K562 (cell line): ENCODE data around the gene DNAH17. TPM values are rescaled to one million over a fixed set of nuclear protein-coding genes. Genes with fewer than 3 reads are reported as not detected.

Experiments used
- ARID1B ChIP-seq: fragments of 450-650 bp; IDR thresholded peaks from 2 replicates; pipeline ENCODE4 v1.6.1; 2016; ENCODE audit warnings: antibody characterized with exemption, mild to moderate bottlenecking, inconsistent platforms
- ATF7 ChIP-seq: fragments of 450-650 bp; IDR thresholded peaks from 2 replicates; pipeline ENCODE4 v1.7.1; 2014; ENCODE audit warnings: mild to moderate bottlenecking, moderate library complexity
- BACH1 ChIP-seq: fragments of 200-800 bp; sonication (Bioruptor generic); IDR thresholded peaks from 2 replicates; pipeline ENCODE4 v1.6.1; 2016; ENCODE audit warnings: missing genetic modification characterization, missing compliant biosample characterization
- CC2D1A ChIP-seq: fragments of 450-650 bp; IDR thresholded peaks from 2 replicates; pipeline ENCODE4 v1.6.1; 2017; ENCODE audit warnings: mild to moderate bottlenecking
- CCAR2 ChIP-seq: fragments of 200-400 bp; formaldehyde crosslinking; IDR thresholded peaks from 2 replicates; pipeline ENCODE4 v1.6.1; 2017; ENCODE audit warnings: mild to moderate bottlenecking, low read depth, low read length
- JUN ChIP-seq, 2 experiments: sonication (generic) in 1 of 2; formaldehyde crosslinking in 1 of 2; IDR thresholded peaks; 2 replicates each; pipeline versions ENCODE4 v1.6.1 to v1.8.0; 2012 to 2022; ENCODE audit warnings: borderline replicate concordance in 2 of 2, mild to moderate bottlenecking in 2 of 2, improper control_type of control experiment in 1 of 2, low read depth in 1 of 2, low read length in 1 of 2, missing genetic modification reagents in 1 of 2
- MEF2D ChIP-seq: conservative IDR thresholded peaks from 2 replicates; pipeline ENCODE4 v1.6.1; 2016; ENCODE audit warnings: low read depth, missing genetic modification characterization, missing compliant biosample characterization
- OTX1 ChIP-seq: fragments of 450-650 bp; formaldehyde crosslinking; IDR thresholded peaks from 2 replicates; pipeline ENCODE4 v1.4.0; 2022; ENCODE audit warnings: mild to moderate bottlenecking
- PML ChIP-seq: IDR thresholded peaks from 2 replicates; pipeline ENCODE4 v1.6.1; 2012; ENCODE audit warnings: low read length, inconsistent platforms
- POLR3G ChIP-seq: IDR thresholded peaks from 2 replicates; pipeline ENCODE4 v1.6.1; 2011; ENCODE audit not compliant: insufficient read length, insufficient replicate concordance; ENCODE audit errors: extremely low read depth
- RBM39 ChIP-seq: fragments of 200-400 bp; formaldehyde crosslinking; optimal IDR thresholded peaks from 2 replicates; pipeline ENCODE3; 2018; ENCODE audit warnings: low read depth, low read length
- TBL1XR1 ChIP-seq, 2 experiments: IDR thresholded peaks; 2 replicates each; pipeline ENCODE4 v1.6.1; 2012; ENCODE audit warnings: improper control_type of control experiment in 2 of 2, low read length in 2 of 2, mild to moderate bottlenecking in 1 of 2
- XRCC3 ChIP-seq: fragments of 450-650 bp; IDR thresholded peaks from 2 replicates; pipeline ENCODE4 v1.6.1; 2017; ENCODE audit warnings: mild to moderate bottlenecking, moderate library complexity
- ZNF197 ChIP-seq: fragments of 200-800 bp; sonication (Bioruptor generic); IDR thresholded peaks from 2 replicates; pipeline ENCODE4 v1.6.1; 2016; ENCODE audit warnings: low read depth, missing genetic modification characterization, missing compliant biosample characterization
- ZNF282 ChIP-seq: sonication (generic); formaldehyde crosslinking; IDR thresholded peaks from 2 replicates; pipeline ENCODE4 v1.8.1; 2023; ENCODE audit warnings: missing genetic modification reagents
- ZNF431 ChIP-seq: sonication (generic); formaldehyde crosslinking; IDR thresholded peaks from 2 replicates; pipeline ENCODE4 v1.8.0; 2022; ENCODE audit warnings: mild to moderate bottlenecking, missing genetic modification reagents
- ZNF830 ChIP-seq: fragments of 250-450 bp; sonication (Bioruptor Pico); IDR thresholded peaks from 2 replicates; pipeline ENCODE4 v1.5.0; 2021; ENCODE audit warnings: mild to moderate bottlenecking
- polyA plus RNA-seq, 8 experiments: library from polyadenylated mRNA; depleted of rRNA in 4 of 8; stranded (reverse) in 5 of 8; unstranded in 3 of 8; fragments of >200 nt; fragmentation: Nextera tagmentation in 2 of 8; fragmentation: Illumina TruSeq in 1 of 8; extraction: Ambion mirVana in 2 of 8; extraction: Trizol in 1 of 8; gene quantifications; 2 replicates each; pipeline versions ENCODE4 v1.2.1 to v1.2.3, GENCODE V29; 2011 to 2014; ENCODE audit warnings: inconsistent platforms in 1 of 8, missing spikeins in 1 of 8
- total RNA-seq, 7 experiments: library from RNA; depleted of rRNA in 6 of 7; stranded (reverse); fragments of >200 nt in 6 of 7; fragmentation: Illumina TruSeq in 2 of 7; extraction: Trizol in 2 of 7; gene quantifications; 2 replicates each; pipeline versions ENCODE4 v1.2.1 to v1.2.3, GENCODE V29; 2011 to 2021; ENCODE audit warnings: low replicate concordance in 1 of 7
- TF ChIP-seq, protein P1 (sequence below): sonication (generic); formaldehyde crosslinking; IDR thresholded peaks from 2 replicates; pipeline ENCODE4 v1.8.0; 2023; ENCODE audit warnings: mild to moderate bottlenecking, missing genetic modification reagents
- TF ChIP-seq, protein P2 (sequence below), 2 experiments: fragments of 200-800 bp in 1 of 2; sonication (Bioruptor generic) in 1 of 2; sonication (generic) in 1 of 2; formaldehyde crosslinking in 1 of 2; IDR thresholded peaks in 1 of 2; conservative IDR thresholded peaks in 1 of 2; 2 replicates each; pipeline versions ENCODE4 v1.5.0 to v1.6.1; 2016 to 2020; ENCODE audit warnings: missing compliant biosample characterization in 1 of 2, missing genetic modification characterization in 1 of 2, missing genetic modification reagents in 1 of 2
- TF ChIP-seq, protein P3 (sequence below): fragments of 250-450 bp; sonication (Bioruptor Pico); IDR thresholded peaks from 2 replicates; pipeline ENCODE4 v1.8.0; 2022; ENCODE audit warnings: inconsistent platforms, mild to moderate bottlenecking, moderate library complexity, borderline replicate concordance

Gene DNAH17
- total and polyA plus RNA-seq, 9 of the 15 experiments (the other 6 are each of a cell fraction or from before 2014, with no cell fraction given) = under 0.01 to 0.06 (median 0.03) TPM; not detected in 5

- TF ChIP-seq, protein P1, sequence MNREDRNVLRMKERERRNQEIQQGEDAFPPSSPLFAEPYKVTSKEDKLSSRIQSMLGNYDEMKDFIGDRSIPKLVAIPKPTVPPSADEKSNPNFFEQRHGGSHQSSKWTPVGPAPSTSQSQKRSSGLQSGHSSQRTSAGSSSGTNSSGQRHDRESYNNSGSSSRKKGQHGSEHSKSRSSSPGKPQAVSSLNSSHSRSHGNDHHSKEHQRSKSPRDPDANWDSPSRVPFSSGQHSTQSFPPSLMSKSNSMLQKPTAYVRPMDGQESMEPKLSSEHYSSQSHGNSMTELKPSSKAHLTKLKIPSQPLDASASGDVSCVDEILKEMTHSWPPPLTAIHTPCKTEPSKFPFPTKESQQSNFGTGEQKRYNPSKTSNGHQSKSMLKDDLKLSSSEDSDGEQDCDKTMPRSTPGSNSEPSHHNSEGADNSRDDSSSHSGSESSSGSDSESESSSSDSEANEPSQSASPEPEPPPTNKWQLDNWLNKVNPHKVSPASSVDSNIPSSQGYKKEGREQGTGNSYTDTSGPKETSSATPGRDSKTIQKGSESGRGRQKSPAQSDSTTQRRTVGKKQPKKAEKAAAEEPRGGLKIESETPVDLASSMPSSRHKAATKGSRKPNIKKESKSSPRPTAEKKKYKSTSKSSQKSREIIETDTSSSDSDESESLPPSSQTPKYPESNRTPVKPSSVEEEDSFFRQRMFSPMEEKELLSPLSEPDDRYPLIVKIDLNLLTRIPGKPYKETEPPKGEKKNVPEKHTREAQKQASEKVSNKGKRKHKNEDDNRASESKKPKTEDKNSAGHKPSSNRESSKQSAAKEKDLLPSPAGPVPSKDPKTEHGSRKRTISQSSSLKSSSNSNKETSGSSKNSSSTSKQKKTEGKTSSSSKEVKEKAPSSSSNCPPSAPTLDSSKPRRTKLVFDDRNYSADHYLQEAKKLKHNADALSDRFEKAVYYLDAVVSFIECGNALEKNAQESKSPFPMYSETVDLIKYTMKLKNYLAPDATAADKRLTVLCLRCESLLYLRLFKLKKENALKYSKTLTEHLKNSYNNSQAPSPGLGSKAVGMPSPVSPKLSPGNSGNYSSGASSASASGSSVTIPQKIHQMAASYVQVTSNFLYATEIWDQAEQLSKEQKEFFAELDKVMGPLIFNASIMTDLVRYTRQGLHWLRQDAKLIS (CRISPR knock-in tag) = no peak
- TF ChIP-seq ZNF282 (CRISPR knock-in tag) (no peak), POLR3G (no peak), ATF7 (no peak), JUN (IDR thresholded peaks at IDR 0.05; ENCODE audit: borderline replicate concordance, low read depth, low read length) (no peak), JUN (CRISPR knock-in tag; IDR thresholded peaks at IDR 0.05; ENCODE audit: borderline replicate concordance) (no peak), CCAR2 (no peak), BACH1 (tag) (no peak), XRCC3 (no peak), CC2D1A (no peak), MEF2D (tag) (no peak), OTX1 (no peak), ZNF197 (CRISPR knock-in tag) (no peak), TBL1XR1 (IDR thresholded peaks at IDR 0.05; ENCODE audit: low read length in 2 of 2) (peak in 1 of 2 experiments; percentile 81; a peak in 2 of 4 replicates), PML (no peak), ARID1B (no peak), ZNF431 (CRISPR knock-in tag) (no peak), RBM39 (no peak), ZNF830 (no peak)
- TF ChIP-seq, protein P2, sequence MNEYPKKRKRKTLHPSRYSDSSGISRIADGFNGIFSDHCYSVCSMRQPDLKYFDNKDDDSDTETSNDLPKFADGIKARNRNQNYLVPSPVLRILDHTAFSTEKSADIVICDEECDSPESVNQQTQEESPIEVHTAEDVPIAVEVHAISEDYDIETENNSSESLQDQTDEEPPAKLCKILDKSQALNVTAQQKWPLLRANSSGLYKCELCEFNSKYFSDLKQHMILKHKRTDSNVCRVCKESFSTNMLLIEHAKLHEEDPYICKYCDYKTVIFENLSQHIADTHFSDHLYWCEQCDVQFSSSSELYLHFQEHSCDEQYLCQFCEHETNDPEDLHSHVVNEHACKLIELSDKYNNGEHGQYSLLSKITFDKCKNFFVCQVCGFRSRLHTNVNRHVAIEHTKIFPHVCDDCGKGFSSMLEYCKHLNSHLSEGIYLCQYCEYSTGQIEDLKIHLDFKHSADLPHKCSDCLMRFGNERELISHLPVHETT (CRISPR knock-in tag; conservative IDR thresholded peaks at IDR 0.05 in 1 of 2, IDR thresholded peaks at IDR 0.05 in 1 of 2) = no peak
- TF ChIP-seq, protein P3, sequence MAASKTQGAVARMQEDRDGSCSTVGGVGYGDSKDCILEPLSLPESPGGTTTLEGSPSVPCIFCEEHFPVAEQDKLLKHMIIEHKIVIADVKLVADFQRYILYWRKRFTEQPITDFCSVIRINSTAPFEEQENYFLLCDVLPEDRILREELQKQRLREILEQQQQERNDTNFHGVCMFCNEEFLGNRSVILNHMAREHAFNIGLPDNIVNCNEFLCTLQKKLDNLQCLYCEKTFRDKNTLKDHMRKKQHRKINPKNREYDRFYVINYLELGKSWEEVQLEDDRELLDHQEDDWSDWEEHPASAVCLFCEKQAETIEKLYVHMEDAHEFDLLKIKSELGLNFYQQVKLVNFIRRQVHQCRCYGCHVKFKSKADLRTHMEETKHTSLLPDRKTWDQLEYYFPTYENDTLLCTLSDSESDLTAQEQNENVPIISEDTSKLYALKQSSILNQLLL (CRISPR knock-in tag) = no peak
Measured at GRCh38 chr17:78381601-78382232, 195.5 kb downstream of the DNAH17 start (continued).
